HEK293 (cell line): ENCODE measurements around the gene PIP4K2C.

ENCODE experiments used
- EGR2 ChIP-seq: fragments of 450-650 bp; formaldehyde crosslinking; IDR thresholded peaks from 2 replicates; pipeline ENCODE4 v1.5.1; 2016; ENCODE audit warnings: low read depth, missing biosample characterization, missing genetic modification characterization
- GLI2 ChIP-seq: fragments of 450-650 bp; formaldehyde crosslinking; IDR thresholded peaks from 2 replicates; pipeline ENCODE4; 2017; ENCODE audit warnings: missing biosample characterization, missing genetic modification characterization, low read depth, borderline replicate concordance
- GLI4 ChIP-seq: fragments of 450-650 bp; formaldehyde crosslinking; IDR thresholded peaks from 2 replicates; pipeline ENCODE4 v1.5.1; 2016; ENCODE audit warnings: missing biosample characterization, missing genetic modification characterization
- IKZF3 ChIP-seq: fragments of 450-650 bp; IDR thresholded peaks from 2 replicates; pipeline ENCODE4 v1.5.0; 2018; ENCODE audit warnings: missing biosample characterization, mild to moderate bottlenecking, missing genetic modification characterization, moderate library complexity
- PATZ1 ChIP-seq: fragments of 450-650 bp; formaldehyde crosslinking; IDR thresholded peaks from 2 replicates; pipeline ENCODE4 v1.5.1; 2016; ENCODE audit warnings: missing biosample characterization, missing genetic modification characterization
- PBX3 ChIP-seq: sonication (generic); formaldehyde crosslinking; IDR thresholded peaks from 2 replicates; pipeline ENCODE4 v1.8.1; 2022; ENCODE audit warnings: mild to moderate bottlenecking, moderate library complexity, missing genetic modification reagents
- PRDM10 ChIP-seq: fragments of 450-650 bp; formaldehyde crosslinking; IDR thresholded peaks from 2 replicates; pipeline ENCODE4 v1.5.1; 2016; ENCODE audit warnings: missing biosample characterization, missing genetic modification characterization
- SETDB1 ChIP-seq: IDR thresholded peaks from one replicate; pipeline ENCODE4 v1.6.1; 2017; ENCODE audit warnings: mild to moderate bottlenecking, low read length, moderate library complexity, mixed read lengths; ENCODE audit not compliant: insufficient read length
- SP7 ChIP-seq: fragments of 450-650 bp; formaldehyde crosslinking; IDR thresholded peaks from 2 replicates; pipeline ENCODE4 v1.5.1; 2016; ENCODE audit warnings: missing biosample characterization, missing genetic modification characterization
- ZBTB11 ChIP-seq: fragments of 450-650 bp; formaldehyde crosslinking; conservative IDR thresholded peaks from 2 replicates; pipeline ENCODE4 v1.5.1; 2016; ENCODE audit warnings: low read depth, missing biosample characterization, missing genetic modification characterization
- ZBTB17 ChIP-seq: fragments of 450-650 bp; formaldehyde crosslinking; IDR thresholded peaks from 2 replicates; pipeline ENCODE4 v1.5.1; 2016; ENCODE audit warnings: missing biosample characterization, missing genetic modification characterization
- ZBTB21 ChIP-seq: fragments of 450-650 bp; formaldehyde crosslinking; IDR thresholded peaks from 2 replicates; pipeline ENCODE4 v1.5.1; 2017; ENCODE audit warnings: missing biosample characterization, missing genetic modification characterization
- ZBTB26 ChIP-seq: fragments of 450-650 bp; formaldehyde crosslinking; optimal IDR thresholded peaks from 2 replicates; pipeline ENCODE3; 2016; ENCODE audit warnings: missing biosample characterization, mild to moderate bottlenecking, missing genetic modification characterization
- ZFP37 ChIP-seq: fragments of 450-650 bp; formaldehyde crosslinking; IDR thresholded peaks from 2 replicates; pipeline ENCODE4 v1.5.1; 2016; ENCODE audit warnings: missing biosample characterization, missing genetic modification characterization
- ZNF121 ChIP-seq: fragments of 450-650 bp; formaldehyde crosslinking; IDR thresholded peaks from 2 replicates; pipeline ENCODE4 v1.5.1; 2016; ENCODE audit warnings: missing biosample characterization, missing genetic modification characterization
- ZNF184 ChIP-seq: fragments of 450-650 bp; IDR thresholded peaks from 2 replicates; pipeline ENCODE4 v1.5.1; 2018; ENCODE audit warnings: missing biosample characterization, mild to moderate bottlenecking, missing genetic modification characterization
- ZNF2 ChIP-seq: fragments of 450-650 bp; formaldehyde crosslinking; IDR thresholded peaks from 2 replicates; pipeline ENCODE4 v1.5.1; 2016; ENCODE audit warnings: missing biosample characterization, missing genetic modification characterization
- ZNF292 ChIP-seq: fragments of 450-650 bp; formaldehyde crosslinking; IDR thresholded peaks from 2 replicates; pipeline ENCODE4 v1.5.1; 2016; ENCODE audit warnings: low read depth, missing biosample characterization, missing genetic modification characterization, borderline replicate concordance
- ZNF311 ChIP-seq: fragments of 450-650 bp; formaldehyde crosslinking; IDR thresholded peaks from 2 replicates; pipeline ENCODE4 v1.5.1; 2017; ENCODE audit warnings: missing biosample characterization, missing genetic modification characterization, borderline replicate concordance
- ZNF324 ChIP-seq: fragments of 450-650 bp; formaldehyde crosslinking; IDR thresholded peaks from 2 replicates; pipeline ENCODE4 v1.5.1; 2016; ENCODE audit warnings: missing biosample characterization, missing genetic modification characterization
- ZNF362 ChIP-seq: fragments of 450-650 bp; formaldehyde crosslinking; IDR thresholded peaks from 2 replicates; pipeline ENCODE4 v1.5.1; 2016; ENCODE audit warnings: missing biosample characterization, missing genetic modification characterization
- ZNF501 ChIP-seq: fragments of 450-650 bp; formaldehyde crosslinking; IDR thresholded peaks from 2 replicates; pipeline ENCODE4 v1.5.1; 2016; ENCODE audit warnings: missing biosample characterization, missing genetic modification characterization
- ZNF561 ChIP-seq: fragments of 450-650 bp; IDR thresholded peaks from 2 replicates; pipeline ENCODE4 v1.5.1; 2018; ENCODE audit warnings: missing biosample characterization, missing genetic modification characterization, borderline replicate concordance
- ZNF76 ChIP-seq: fragments of 450-650 bp; formaldehyde crosslinking; IDR thresholded peaks from 2 replicates; pipeline ENCODE4; 2016; ENCODE audit warnings: low read depth, missing biosample characterization, missing genetic modification characterization, borderline replicate concordance
- ZNF830 ChIP-seq: fragments of 450-650 bp; IDR thresholded peaks from 2 replicates; pipeline ENCODE4 v1.5.0; 2018; ENCODE audit warnings: missing biosample characterization, missing genetic modification characterization, low read depth, mild to moderate bottlenecking, moderate library complexity
- ZNF843 ChIP-seq: fragments of 450-650 bp; formaldehyde crosslinking; IDR thresholded peaks from 2 replicates; pipeline ENCODE4 v1.5.1; 2016; ENCODE audit warnings: missing biosample characterization, missing genetic modification characterization

The PIP4K2C gene

GRCh38 chr12:57632958-57633840, 42.2 kb downstream of the PIP4K2C start, which contains the start of gene B4GALNT1 (continued):
- 0 out of 2 replicates have a peak, but pooled peaks have one; percentile 40 for TF ChIP-seq PBX3 (CRISPR knock-in tag)
- TF ChIP-seq ZNF292 (tag by site-specific recombination) = no peak
- TF ChIP-seq SETDB1 = no peak
- TF ChIP-seq ZFP37 (tag by site-specific recombination) = no peak
- TF ChIP-seq GLI4 (tag by site-specific recombination) = no peak
- TF ChIP-seq ZNF843 = no peak
- no peak for TF ChIP-seq ZBTB21 (tag by site-specific recombination)
- peak; percentile 94 for TF ChIP-seq ZBTB26 (tag by site-specific recombination)
- no peak for TF ChIP-seq ZBTB11 (tag by site-specific recombination)
- TF ChIP-seq ZNF324 = peak; percentile 25; the same call in 1 of the 2 replicates
- peak; percentile 89 for TF ChIP-seq EGR2 (tag by site-specific recombination)
- TF ChIP-seq GLI2 (tag by site-specific recombination) = no peak
- TF ChIP-seq ZNF561 (tag by site-specific recombination) = peak; percentile 75
- TF ChIP-seq PATZ1 (tag by site-specific recombination) = peak; percentile 88
- TF ChIP-seq ZBTB17 (tag by site-specific recombination) = peak; percentile 72
- TF ChIP-seq IKZF3 (tag by site-specific recombination) = peak; percentile 45; the same call in 1 of the 2 replicates
- TF ChIP-seq ZNF830 (tag by site-specific recombination) = no peak
- TF ChIP-seq ZNF2 (tag by site-specific recombination) = peak; percentile 87
- peak; percentile 40; the same call in 1 of the 2 replicates for TF ChIP-seq ZNF501 (tag by site-specific recombination)
- peak; percentile 55; the same call in 1 of the 2 replicates for TF ChIP-seq SP7 (tag by site-specific recombination)
- no peak for TF ChIP-seq ZNF362 (tag by site-specific recombination)
- TF ChIP-seq ZNF121 = no peak
- no peak for TF ChIP-seq PRDM10
- no peak for TF ChIP-seq ZNF184 (tag by site-specific recombination)
- no peak for TF ChIP-seq ZNF311 (tag by site-specific recombination)
- peak; percentile 29; the same call in 1 of the 2 replicates for TF ChIP-seq ZNF76 (tag by site-specific recombination)
